Measurements from ENCODE around the gene LIME1. TPM values are rescaled to one million over a fixed set of nuclear protein-coding genes. Genes with fewer than 3 reads are reported as not detected.

Gene LIME1
- total RNA-seq, 1 experiment from 2014 or later: 27.4 TPM

DNA sequence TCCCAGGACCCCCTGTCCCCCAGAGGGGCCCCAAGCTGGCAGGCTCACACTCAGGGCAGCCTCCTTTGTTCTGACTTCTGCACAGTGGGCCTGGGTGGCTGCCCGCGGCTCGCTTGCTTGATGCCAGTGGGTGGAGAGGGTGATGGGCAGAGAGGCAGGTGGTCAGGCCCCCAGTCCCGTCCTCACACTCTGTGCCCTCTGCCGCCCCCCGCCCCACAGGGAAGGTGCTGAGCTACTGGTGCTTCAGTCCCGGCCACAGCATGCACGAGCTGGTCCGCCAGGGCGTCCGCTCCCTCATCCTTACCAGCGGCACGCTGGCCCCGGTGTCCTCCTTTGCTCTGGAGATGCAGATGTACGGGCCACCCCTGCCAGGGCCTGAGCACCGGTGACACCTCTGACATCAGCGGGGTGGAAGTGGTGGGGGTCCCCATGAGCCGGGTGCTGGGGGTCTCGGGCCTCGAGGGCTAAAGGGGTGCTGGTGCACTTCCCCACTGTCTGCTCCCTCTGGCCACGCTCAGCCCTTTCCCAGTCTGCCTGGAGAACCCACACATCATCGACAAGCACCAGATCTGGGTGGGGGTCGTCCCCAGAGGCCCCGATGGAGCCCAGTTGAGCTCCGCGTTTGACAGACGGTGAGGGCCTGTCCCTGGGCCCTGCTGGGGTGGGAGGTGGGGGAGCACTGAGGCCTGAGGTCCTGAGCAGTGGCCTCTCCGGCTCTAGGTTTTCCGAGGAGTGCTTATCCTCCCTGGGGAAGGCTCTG, 48.9 kb upstream of the LIME1 start:
- Histone ChIP-seq H3K36me3 (ENCODE audit: control insufficient read depth in 1 of 2, insufficient read depth in 2 of 2, low read length in 2 of 2) (peaks cover 0 to 10% of the 10 kb centered on the region in 2 experiments; a peak in 1 of 4 replicates), H3K9me2 (ENCODE audit: insufficient read depth) (no peaks in the 10 kb centered on the region), H3K4me1 (ENCODE audit: control insufficient read depth in 1 of 2, insufficient read depth in 2 of 2, low read length in 2 of 2) (peaks cover 55 to 90% of the 10 kb centered on the region in 2 experiments), H3K9ac (ENCODE audit: low read length) (peak overlapping the region; percentile 67), H3K9me3 (ENCODE audit: control insufficient read depth in 1 of 2, insufficient read depth in 1 of 2, low read depth in 1 of 2, low read length in 2 of 2) (no peaks in the 10 kb centered on the region), H3K27me3 (ENCODE audit: insufficient read depth, low read length) (no peaks in the 10 kb centered on the region), H2AFZ (ENCODE audit: low read depth, low read length, poor library complexity, severe bottlenecking) (no peak overlapping the region), H3K4me3 (replicated peaks in 1 of 2; ENCODE audit: low read depth in 1 of 2, low read length in 2 of 2) (no peak overlapping the region), H4K20me1 (ENCODE audit: insufficient read depth) (no peaks in the 10 kb centered on the region), H3K79me2 (ENCODE audit: insufficient read depth, low read length) (peaks cover 30% of the 10 kb centered on the region), H3K4me2 (ENCODE audit: low read length) (peak overlapping the region; percentile 80), H3K27ac (ENCODE audit: low read depth, low read length) (peak overlapping the region; percentile 100)
- ATAC-seq (no peak), DNase-seq (ENCODE audit: low read depth, low spot score) (no peak)
- TF ChIP-seq ZBTB33 (IDR thresholded peaks at IDR 0.05; ENCODE audit: extremely low read depth, insufficient replicate concordance, low read length) (no peak), SRF (IDR thresholded peaks at IDR 0.05; ENCODE audit: low read depth) (no peak), RAD21 (IDR thresholded peaks at IDR 0.05; ENCODE audit: low read depth) (no peak), CEBPB (IDR thresholded peaks at IDR 0.05; ENCODE audit: low read depth) (no peak), ELF1 (IDR thresholded peaks at IDR 0.05; ENCODE audit: borderline replicate concordance, low read depth) (no peak), ZFX (IDR thresholded peaks at IDR 0.05) (no peak), SP1 (IDR thresholded peaks at IDR 0.05; ENCODE audit: low read depth) (no peak), EZH2phosphoT487 (IDR thresholded peaks at IDR 0.05; ENCODE audit: borderline replicate concordance) (no peak), POLR2AphosphoS5 (IDR thresholded peaks at IDR 0.05; ENCODE audit: low read depth, low read length) (no peak), REST (IDR thresholded peaks at IDR 0.05; ENCODE audit: low read depth) (no peak), SIN3A (IDR thresholded peaks at IDR 0.05; ENCODE audit: low read depth) (no peak), CBX3 (IDR thresholded peaks at IDR 0.05; ENCODE audit: low read depth) (no peak), POLR2A (IDR thresholded peaks at IDR 0.05; ENCODE audit: borderline replicate concordance, extremely low read depth, insufficient read depth, insufficient read length) (no peak), ZNF274 (IDR thresholded peaks at IDR 0.05; ENCODE audit: low read depth, low read length) (no peak), TCF7L2 (IDR thresholded peaks at IDR 0.05; ENCODE audit: borderline replicate concordance, extremely low read depth, insufficient read depth, insufficient read length) (no peak), EGR1 (IDR thresholded peaks at IDR 0.05; ENCODE audit: low read depth) (no peak)
- TF ChIP-seq, protein P1, sequence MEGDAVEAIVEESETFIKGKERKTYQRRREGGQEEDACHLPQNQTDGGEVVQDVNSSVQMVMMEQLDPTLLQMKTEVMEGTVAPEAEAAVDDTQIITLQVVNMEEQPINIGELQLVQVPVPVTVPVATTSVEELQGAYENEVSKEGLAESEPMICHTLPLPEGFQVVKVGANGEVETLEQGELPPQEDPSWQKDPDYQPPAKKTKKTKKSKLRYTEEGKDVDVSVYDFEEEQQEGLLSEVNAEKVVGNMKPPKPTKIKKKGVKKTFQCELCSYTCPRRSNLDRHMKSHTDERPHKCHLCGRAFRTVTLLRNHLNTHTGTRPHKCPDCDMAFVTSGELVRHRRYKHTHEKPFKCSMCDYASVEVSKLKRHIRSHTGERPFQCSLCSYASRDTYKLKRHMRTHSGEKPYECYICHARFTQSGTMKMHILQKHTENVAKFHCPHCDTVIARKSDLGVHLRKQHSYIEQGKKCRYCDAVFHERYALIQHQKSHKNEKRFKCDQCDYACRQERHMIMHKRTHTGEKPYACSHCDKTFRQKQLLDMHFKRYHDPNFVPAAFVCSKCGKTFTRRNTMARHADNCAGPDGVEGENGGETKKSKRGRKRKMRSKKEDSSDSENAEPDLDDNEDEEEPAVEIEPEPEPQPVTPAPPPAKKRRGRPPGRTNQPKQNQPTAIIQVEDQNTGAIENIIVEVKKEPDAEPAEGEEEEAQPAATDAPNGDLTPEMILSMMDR (IDR thresholded peaks at IDR 0.05 in 2 of 3, conservative IDR thresholded peaks at IDR 0.05 in 1 of 3; ENCODE audit: borderline replicate concordance in 1 of 3, insufficient read depth in 1 of 3, low read depth in 2 of 3, low read length in 2 of 3): no peak
- POLR2A ChIA-PET: interaction anchor here (0.8 to 1.0 kb wide), 3 partner anchors 29 to 45 kb away, joined by 3 to 5 read pairs (median 4); partner anchors contain the start of gene RTEL1
- CTCF ChIA-PET: no interaction called here
- intact Hi-C loops (cut with micrococcal nuclease): no loop called here
- RAD21 ChIA-PET (ENCODE audit: low non-redundant PET in 1 of 2, low total read pairs in 2 of 2, uncharacterized antibody in 2 of 2, unreplicated experiment in 2 of 2): interaction anchor here in 1 of 2 experiments (1.1 kb wide), 1 partner anchor 28 kb away, joined by 4 read pairs; no protein-coding TSS in a partner anchor
- no TSS peak for BruUV-seq (replicated peaks)
